Prostate gland (tissue), 2 donors: ENCODE results near the gene ATP1B2. TPM values are rescaled to one million over a fixed set of nuclear protein-coding genes. Genes with fewer than 3 reads are reported as not detected.

Source experiments
- DNase-seq: peaks from one replicate; pipeline ENCODE4 v3.0.0-alpha.2; 2019; ENCODE audit warnings: low spot score
- H3K27ac ChIP-seq, 2 donors: fragments of 200-600 bp; sonication (generic); 2 replicates each; pipeline ENCODE4 v1.5.1; 2017 to 2019
- H3K27me3 ChIP-seq: fragments of 200-600 bp; sonication (generic); replicated peaks from 2 replicates; pipeline ENCODE4 v1.5.1; 2019; ENCODE audit not compliant: insufficient read depth
- H3K36me3 ChIP-seq, 2 donors: fragments of 200-600 bp; sonication (generic); 1 replicate in 1 of 2; 2 replicates in 1 of 2; pipeline versions ENCODE4 v1.5.1 to v1.8.1; 2017 to 2019
- H3K4me1 ChIP-seq: fragments of 200-600 bp; sonication (generic); replicated peaks from 2 replicates; pipeline ENCODE4 v1.5.1; 2019
- H3K4me3 ChIP-seq, 2 donors: fragments of 200-600 bp; sonication (generic); 2 replicates each; pipeline ENCODE4 v1.5.1; 2017 to 2019
- H3K9me3 ChIP-seq: fragments of 200-600 bp; sonication (generic); 2 replicates; pipeline ENCODE4 v1.5.1; 2017
- POLR2A ChIP-seq: fragments of 450-650 bp; IDR thresholded peaks from one replicate; pipeline ENCODE4 v1.6.1; 2016; ENCODE audit warnings: antibody characterized with exemption, mild to moderate bottlenecking
- POLR2AphosphoS5 ChIP-seq: sonication (generic); formaldehyde crosslinking; IDR thresholded peaks from one replicate; pipeline ENCODE4 v1.6.1; 2017; ENCODE audit warnings: antibody characterized with exemption
- WGBS: methylation state at CpG from one replicate; pipeline ENCODE4 v1.1.5; 2018; 5-methylcytosine and 5-hydroxymethylcytosine counted together
- intact Hi-C: fragments of 100-400 bp; cut with DNase I; formaldehyde crosslinking; loops from one replicate; pipeline ENCODE4 v1.14.2; 2022
- total RNA-seq, 2 donors: library from RNA; depleted of rRNA; stranded (reverse); fragments of >200 nt; gene quantifications; one replicate each; pipeline ENCODE4 v1.1.0, GENCODE V29; 2016
- TF ChIP-seq, protein P1 (sequence below), 4 experiments: fragments of 200-600 bp in 2 of 4; fragments of 450-650 bp in 2 of 4; sonication (generic) in 2 of 4; IDR thresholded peaks; 1 replicate in 3 of 4; 2 replicates in 1 of 4; pipeline ENCODE4 v1.5.1; 2016 to 2019; ENCODE audit warnings: antibody characterized with exemption in 4 of 4, mild to moderate bottlenecking in 2 of 4, moderate library complexity in 2 of 4

The ATP1B2 gene
- total RNA-seq, 2 donors from 2014 or later = 0.82 to 11.7 TPM

DNA sequence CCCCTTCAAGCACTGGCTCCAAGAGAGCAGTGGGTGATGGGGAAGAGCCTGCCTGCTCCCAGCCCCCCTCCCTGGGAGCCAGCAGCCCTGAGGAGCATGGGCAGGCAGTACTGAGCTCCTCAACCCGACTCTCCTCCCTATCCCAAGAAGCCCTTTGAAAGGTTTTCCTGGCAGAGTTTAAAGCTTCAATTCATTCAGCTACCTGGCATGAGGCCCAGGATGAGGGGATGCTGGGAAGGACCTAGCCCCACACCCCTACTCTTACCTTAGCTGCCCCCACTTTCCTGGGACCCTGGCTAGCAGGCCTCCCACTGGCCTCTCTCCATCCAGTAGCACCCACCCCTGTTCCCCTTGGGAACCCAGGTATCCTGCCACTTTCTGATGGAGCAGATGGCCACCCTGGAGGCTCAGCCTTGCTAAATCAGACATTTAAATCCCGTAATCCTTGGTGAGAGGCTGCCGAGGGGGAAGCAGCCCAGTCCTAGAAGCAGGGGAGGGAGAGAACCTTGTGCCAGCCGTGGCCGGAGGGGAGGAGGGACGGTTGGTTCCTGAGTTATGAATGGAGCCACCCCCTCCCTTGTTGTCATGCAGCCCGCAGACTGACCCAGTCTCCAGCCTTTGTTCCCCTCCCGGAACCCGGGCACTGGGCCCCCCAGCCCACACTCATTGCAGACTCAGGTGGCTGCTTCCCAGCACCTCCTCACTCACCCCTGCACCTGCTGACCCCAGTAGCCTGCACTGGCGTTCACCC lies 17.1 kb downstream of the ATP1B2 start:
- peaks cover 4 to 15% of the 10 kb centered on the region in 2 donors for H3K36me3 ChIP-seq
- DNase-seq = no peak

DNA sequence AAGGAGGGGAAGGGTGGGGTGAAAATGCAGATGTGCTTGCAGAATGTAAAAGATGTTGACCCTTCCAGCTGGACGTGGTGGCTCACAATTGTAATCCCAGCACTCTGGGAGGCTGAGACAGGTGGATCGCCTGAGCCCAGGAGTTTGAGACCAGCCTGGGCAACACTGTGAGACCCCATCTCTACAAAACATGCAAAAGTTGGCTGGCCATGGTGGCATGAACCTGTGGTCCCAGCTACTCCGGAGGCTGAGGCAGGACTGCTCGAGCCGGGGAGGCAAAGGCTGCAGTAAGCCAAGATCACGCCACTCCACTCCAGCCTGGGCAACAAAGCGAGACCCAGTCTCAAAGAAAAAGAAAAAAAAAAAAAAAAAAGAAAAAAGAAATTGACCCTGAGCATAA lies 17.8 kb downstream of the ATP1B2 start:
- TF ChIP-seq, protein P1, sequence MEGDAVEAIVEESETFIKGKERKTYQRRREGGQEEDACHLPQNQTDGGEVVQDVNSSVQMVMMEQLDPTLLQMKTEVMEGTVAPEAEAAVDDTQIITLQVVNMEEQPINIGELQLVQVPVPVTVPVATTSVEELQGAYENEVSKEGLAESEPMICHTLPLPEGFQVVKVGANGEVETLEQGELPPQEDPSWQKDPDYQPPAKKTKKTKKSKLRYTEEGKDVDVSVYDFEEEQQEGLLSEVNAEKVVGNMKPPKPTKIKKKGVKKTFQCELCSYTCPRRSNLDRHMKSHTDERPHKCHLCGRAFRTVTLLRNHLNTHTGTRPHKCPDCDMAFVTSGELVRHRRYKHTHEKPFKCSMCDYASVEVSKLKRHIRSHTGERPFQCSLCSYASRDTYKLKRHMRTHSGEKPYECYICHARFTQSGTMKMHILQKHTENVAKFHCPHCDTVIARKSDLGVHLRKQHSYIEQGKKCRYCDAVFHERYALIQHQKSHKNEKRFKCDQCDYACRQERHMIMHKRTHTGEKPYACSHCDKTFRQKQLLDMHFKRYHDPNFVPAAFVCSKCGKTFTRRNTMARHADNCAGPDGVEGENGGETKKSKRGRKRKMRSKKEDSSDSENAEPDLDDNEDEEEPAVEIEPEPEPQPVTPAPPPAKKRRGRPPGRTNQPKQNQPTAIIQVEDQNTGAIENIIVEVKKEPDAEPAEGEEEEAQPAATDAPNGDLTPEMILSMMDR (IDR thresholded peaks at IDR 0.05) = no peak
- no peak for TF ChIP-seq POLR2AphosphoS5
- no peak for TF ChIP-seq POLR2A
- Histone ChIP-seq H3K27me3 (no peaks in the 10 kb centered on the region), H3K4me3 (no peak overlapping the region), H3K27ac (no peak overlapping the region), H3K9me3 (no peaks in the 10 kb centered on the region), H3K4me1 (no peaks in the 10 kb centered on the region), H3K36me3 (peaks cover 5 to 20% of the 10 kb centered on the region in 2 donors)
- DNase-seq = no peak
- WGBS = 91% methylated on average over 7 of the region's 7 CpGs
- intact Hi-C loops = no loop called here

More for the DNA sequence above, 17.1 kb downstream of the ATP1B2 start:
- Histone ChIP-seq H3K4me1 (no peaks in the 10 kb centered on the region), H3K27me3 (no peaks in the 10 kb centered on the region), H3K4me3 (no peak overlapping the region), H3K9me3 (no peaks in the 10 kb centered on the region), H3K27ac (no peak overlapping the region)
- intact Hi-C loops = no loop called here
- TF ChIP-seq POLR2A = no peak
- no peak for TF ChIP-seq POLR2AphosphoS5
- TF ChIP-seq, protein P1 (IDR thresholded peaks at IDR 0.05) = no peak
- 41% methylated on average over 10 of the region's 10 CpGs for WGBS

DNA sequence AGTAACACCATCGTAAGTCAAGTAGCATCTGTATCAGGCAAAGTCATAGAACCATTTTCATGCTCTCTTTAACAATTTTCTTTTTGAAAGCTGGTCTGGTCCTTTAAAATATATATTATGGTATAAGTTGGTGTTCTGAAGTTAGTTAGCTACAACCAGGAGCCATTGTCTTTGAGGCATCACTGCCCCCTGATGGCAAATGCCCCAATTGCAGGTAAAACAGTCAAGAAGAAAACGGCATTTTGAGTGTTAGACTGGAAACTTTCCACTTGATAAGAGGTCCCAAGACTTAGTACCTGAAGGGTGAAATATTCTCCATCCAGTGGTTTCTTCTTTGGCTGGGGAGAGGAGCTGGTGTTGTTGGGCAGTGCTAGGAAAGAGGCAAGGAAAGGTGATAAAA lies 22.5 kb downstream of the ATP1B2 start:
- H3K36me3 ChIP-seq = peaks cover 11 to 36% of the 10 kb centered on the region in 2 donors
- no peak overlapping the region for H3K27ac ChIP-seq
- H3K27me3 ChIP-seq = no peaks in the 10 kb centered on the region
- no peak overlapping the region for H3K4me3 ChIP-seq
- DNase-seq = no peak
- TF ChIP-seq, protein P1 (IDR thresholded peaks at IDR 0.05) = no peak
- no peak for TF ChIP-seq POLR2AphosphoS5
- no peak for TF ChIP-seq POLR2A
- no peaks in the 10 kb centered on the region for H3K4me1 ChIP-seq
- WGBS = 87% methylated on average over 2 of the region's 2 CpGs
- intact Hi-C loops = no loop called here
- no peaks in the 10 kb centered on the region for H3K9me3 ChIP-seq

DNA sequence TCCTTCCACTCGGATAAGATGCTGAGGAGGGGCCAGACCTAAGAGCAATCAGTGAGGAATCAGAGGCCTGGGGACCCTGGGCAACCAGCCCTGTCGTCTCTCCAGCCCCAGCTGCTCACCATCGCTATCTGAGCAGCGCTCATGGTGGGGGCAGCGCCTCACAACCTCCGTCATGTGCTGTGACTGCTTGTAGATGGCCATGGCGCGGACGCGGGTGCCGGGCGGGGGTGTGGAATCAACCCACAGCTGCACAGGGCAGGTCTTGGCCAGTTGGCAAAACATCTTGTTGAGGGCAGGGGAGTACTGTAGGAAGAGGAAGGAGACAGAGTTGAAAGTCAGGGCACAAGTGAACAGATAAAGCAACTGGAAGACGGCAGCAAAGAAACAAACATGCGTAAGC lies 24.2 kb downstream of the ATP1B2 start:
- TF ChIP-seq, protein P1 (IDR thresholded peaks at IDR 0.05) = no peak
- TF ChIP-seq POLR2AphosphoS5 (no peak), POLR2A (no peak)
- intact Hi-C loops = no loop called here
- WGBS = 90% methylated on average over 14 of the region's 14 CpGs
- no peaks in the 10 kb centered on the region for H3K27me3 ChIP-seq
- H3K4me1 ChIP-seq = no peaks in the 10 kb centered on the region
- no peak overlapping the region for H3K27ac ChIP-seq
- H3K36me3 ChIP-seq = peaks cover 9 to 33% of the 10 kb centered on the region in 2 donors
- H3K9me3 ChIP-seq = no peaks in the 10 kb centered on the region
- no peak for DNase-seq
- H3K4me3 ChIP-seq = no peak overlapping the region

DNA sequence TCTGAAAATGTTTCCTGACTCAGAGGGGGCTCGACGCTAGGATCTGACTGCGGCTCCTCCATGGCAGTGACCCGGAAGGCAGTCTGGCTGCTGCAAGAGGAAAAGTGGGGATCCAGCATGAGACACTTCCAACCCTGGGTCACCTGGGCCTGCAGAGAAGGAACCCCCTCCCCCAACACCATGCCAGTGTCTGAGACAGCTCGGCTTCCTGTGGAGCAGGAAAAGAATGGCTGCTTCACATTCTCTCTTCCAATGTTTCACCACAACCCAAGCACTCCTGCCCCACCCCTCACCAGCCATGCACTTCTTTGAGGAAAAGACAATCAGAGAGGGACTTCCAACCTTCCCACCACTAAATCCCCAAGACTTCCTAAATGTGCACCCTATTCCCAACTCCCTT lies 25.8 kb downstream of the ATP1B2 start:
- Histone ChIP-seq H3K9me3 (no peaks in the 10 kb centered on the region), H3K4me3 (no peak overlapping the region), H3K27me3 (no peaks in the 10 kb centered on the region), H3K36me3 (peaks cover 6 to 27% of the 10 kb centered on the region in 2 donors), H3K4me1 (no peaks in the 10 kb centered on the region), H3K27ac (no peak overlapping the region)
- WGBS = 81% methylated on average over 5 of the region's 5 CpGs
- no peak for DNase-seq
- TF ChIP-seq, protein P1 (IDR thresholded peaks at IDR 0.05) = no peak
- no peak for TF ChIP-seq POLR2AphosphoS5
- intact Hi-C loops = no loop called here
